Lung (tissue), 12 donors: Measurements from ENCODE around the gene SULT4A1. TPM values are rescaled to one million over a fixed set of nuclear protein-coding genes. Genes with fewer than 3 reads are reported as not detected.
"Not testable (repeated sequence)": the region's sequence is repeated elsewhere in the genome, so short reads cannot be mapped to it uniquely, and the experiment has no call there.

Source experiments
- ATAC-seq: fragments of 200-7000 bp; cut with Tn5 transposase; one replicate; pipeline ENCODE4 v1.9.1; 2020; ENCODE audit warnings: moderate number of reproducible peaks; ENCODE audit not compliant: insufficient read depth, low FRiP score
- DNase-seq, 3 donors: peaks; one replicate each; pipeline ENCODE4 v3.0.0-alpha.2; 2013 to 2017
- H3K27ac ChIP-seq, 2 donors: one replicate each; pipeline ENCODE4 v1.5.1; 2013; ENCODE audit warnings: mild to moderate bottlenecking in 2 of 2, moderate library complexity in 2 of 2, control low read depth in 1 of 2, inconsistent platforms in 1 of 2, low read depth in 1 of 2, low read length in 1 of 2
- H3K27me3 ChIP-seq, 3 donors: one replicate each; pipeline ENCODE4 v1.5.1; 2013; ENCODE audit warnings: low read length in 2 of 3; ENCODE audit not compliant: control insufficient read depth in 3 of 3, insufficient read depth in 3 of 3
- H3K36me3 ChIP-seq, 4 donors: one replicate each; pipeline ENCODE4 v1.5.1; 2013; ENCODE audit warnings: low read length in 4 of 4, mild to moderate bottlenecking in 1 of 4, moderate library complexity in 1 of 4; ENCODE audit not compliant: control insufficient read depth in 4 of 4, insufficient read depth in 4 of 4
- H3K4me1 ChIP-seq, 5 donors: one replicate each; pipeline ENCODE4 v1.5.1; 2013; ENCODE audit warnings: low read length in 5 of 5, mild to moderate bottlenecking in 2 of 5, moderate library complexity in 1 of 5; ENCODE audit not compliant: control insufficient read depth in 5 of 5, insufficient read depth in 5 of 5
- H3K4me3 ChIP-seq: one replicate; pipeline ENCODE4 v1.5.1; 2013; ENCODE audit warnings: mild to moderate bottlenecking, control low read depth, moderate library complexity
- H3K9ac ChIP-seq, 2 donors: one replicate each; pipeline ENCODE4 v1.5.1; 2013; ENCODE audit warnings: low read length in 2 of 2, control low read depth in 1 of 2; ENCODE audit not compliant: insufficient read depth in 1 of 2
- H3K9me3 ChIP-seq, 4 donors: one replicate each; pipeline ENCODE4 v1.5.1; 2013; ENCODE audit warnings: low read length in 3 of 4, mild to moderate bottlenecking in 1 of 4, moderate library complexity in 1 of 4; ENCODE audit not compliant: control insufficient read depth in 4 of 4, insufficient read depth in 3 of 4
- WGBS, 2 donors: extraction: QIAGEN DNeasy Blood & Tissue Kit; methylation state at CpG; one replicate each; pipeline ENCODE4 v1.1.7; 2013; 5-methylcytosine and 5-hydroxymethylcytosine counted together
- polyA plus RNA-seq, 2 donors: library from polyadenylated mRNA; stranded (reverse); fragments of 200-250 nt; gene quantifications; one replicate each; pipeline ENCODE4 v1.2.1, GENCODE V29; 2013
- total RNA-seq, 2 donors: library from RNA; depleted of rRNA in 1 of 2; stranded (reverse); fragments of >200 nt in 1 of 2; gene quantifications; one replicate each; pipeline ENCODE4 v1.2.1, GENCODE V29; 2014 to 2021
- TF ChIP-seq, protein P1 (sequence below): IDR thresholded peaks from 2 replicates; pipeline ENCODE4 v1.5.1; 2012; ENCODE audit warnings: mild to moderate bottlenecking; ENCODE audit errors: control extremely low read depth, extremely low read depth
- donor health status: control.
- donor health status: control.
- donor health status: Bipolar disorder and iron deficiency.
- donor health status: healthy.
- donor health status: DM: yes; HTN: yes; CAD: no.

The SULT4A1 gene
- total and polyA plus RNA-seq, 4 donors, result 0.06 to 0.31 (median 0.26) TPM; not detected in 1

DNA sequence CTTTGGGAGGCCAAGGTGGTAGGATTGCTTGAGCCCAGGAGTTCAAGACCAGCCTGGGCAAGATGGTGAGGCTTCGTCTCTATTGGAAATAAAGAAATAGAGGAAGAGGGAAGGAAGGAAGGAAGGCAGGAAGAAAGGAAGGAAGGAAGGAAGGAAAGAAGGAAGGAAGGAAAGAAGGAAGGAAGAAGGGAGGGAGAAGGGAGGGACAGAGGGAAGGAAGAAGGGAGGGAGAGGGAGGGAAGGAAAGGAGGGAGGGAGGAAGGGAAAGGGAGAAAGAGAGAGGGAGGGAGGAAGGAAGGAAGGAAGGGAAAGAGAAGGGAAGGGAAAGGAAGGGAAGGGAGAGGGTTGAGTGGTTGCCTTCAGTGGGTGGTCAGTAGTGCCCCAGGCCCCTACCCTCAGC, 47.4 kb upstream of the SULT4A1 start:
- Histone ChIP-seq H3K36me3 (no peaks in the 10 kb centered on the region), H3K4me3 (no peak overlapping the region), H3K27ac (no peak overlapping the region), H3K9me3 (peaks cover 0 to 3% (median 0%) of the 10 kb centered on the region in 4 donors), H3K9ac (no peak overlapping the region), H3K4me1 (no peaks in the 10 kb centered on the region), H3K27me3 (peaks cover 0 to 7% (median 0%) of the 10 kb centered on the region in 3 donors)
- no peak for DNase-seq
- TF ChIP-seq, protein P1, sequence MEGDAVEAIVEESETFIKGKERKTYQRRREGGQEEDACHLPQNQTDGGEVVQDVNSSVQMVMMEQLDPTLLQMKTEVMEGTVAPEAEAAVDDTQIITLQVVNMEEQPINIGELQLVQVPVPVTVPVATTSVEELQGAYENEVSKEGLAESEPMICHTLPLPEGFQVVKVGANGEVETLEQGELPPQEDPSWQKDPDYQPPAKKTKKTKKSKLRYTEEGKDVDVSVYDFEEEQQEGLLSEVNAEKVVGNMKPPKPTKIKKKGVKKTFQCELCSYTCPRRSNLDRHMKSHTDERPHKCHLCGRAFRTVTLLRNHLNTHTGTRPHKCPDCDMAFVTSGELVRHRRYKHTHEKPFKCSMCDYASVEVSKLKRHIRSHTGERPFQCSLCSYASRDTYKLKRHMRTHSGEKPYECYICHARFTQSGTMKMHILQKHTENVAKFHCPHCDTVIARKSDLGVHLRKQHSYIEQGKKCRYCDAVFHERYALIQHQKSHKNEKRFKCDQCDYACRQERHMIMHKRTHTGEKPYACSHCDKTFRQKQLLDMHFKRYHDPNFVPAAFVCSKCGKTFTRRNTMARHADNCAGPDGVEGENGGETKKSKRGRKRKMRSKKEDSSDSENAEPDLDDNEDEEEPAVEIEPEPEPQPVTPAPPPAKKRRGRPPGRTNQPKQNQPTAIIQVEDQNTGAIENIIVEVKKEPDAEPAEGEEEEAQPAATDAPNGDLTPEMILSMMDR, result no peak
- ATAC-seq, result no peak
- WGBS, 2 donors, result 77% methylated on average over 1 of the region's 1 CpG

DNA sequence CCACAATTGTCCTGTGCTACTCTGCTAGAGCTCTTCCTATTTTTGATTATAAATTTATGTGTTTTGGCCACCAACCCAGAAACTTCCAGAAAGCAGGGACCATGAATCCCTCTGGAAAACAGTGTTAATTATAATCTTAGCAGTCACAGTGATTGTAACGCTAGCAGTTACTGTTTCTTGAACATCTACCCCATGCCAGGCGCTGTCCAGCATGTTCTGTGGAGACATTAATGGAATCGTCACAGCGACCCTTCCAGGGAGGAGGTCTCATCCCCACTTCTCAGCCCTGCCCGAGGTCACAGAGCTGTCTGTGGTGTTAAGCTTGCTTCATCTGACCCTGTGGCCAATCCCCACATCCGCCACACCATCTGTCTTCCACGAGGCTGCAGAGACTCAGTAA, 43.4 kb upstream of the SULT4A1 start:
- DNase-seq (no peak), ATAC-seq (no peak)
- Histone ChIP-seq H3K4me1 (no peaks in the 10 kb centered on the region), H3K9ac (no peak overlapping the region), H3K9me3 (peaks cover 0 to 2% (median 0%) of the 10 kb centered on the region in 4 donors), H3K4me3 (no peak overlapping the region), H3K36me3 (no peaks in the 10 kb centered on the region), H3K27me3 (peaks cover 0 to 5% (median 5%) of the 10 kb centered on the region in 3 donors), H3K27ac (no peak overlapping the region)
- TF ChIP-seq, protein P1, result no peak
- WGBS, 2 donors, result 48 to 54% methylated on average over 7 of the region's 7 CpGs

DNA sequence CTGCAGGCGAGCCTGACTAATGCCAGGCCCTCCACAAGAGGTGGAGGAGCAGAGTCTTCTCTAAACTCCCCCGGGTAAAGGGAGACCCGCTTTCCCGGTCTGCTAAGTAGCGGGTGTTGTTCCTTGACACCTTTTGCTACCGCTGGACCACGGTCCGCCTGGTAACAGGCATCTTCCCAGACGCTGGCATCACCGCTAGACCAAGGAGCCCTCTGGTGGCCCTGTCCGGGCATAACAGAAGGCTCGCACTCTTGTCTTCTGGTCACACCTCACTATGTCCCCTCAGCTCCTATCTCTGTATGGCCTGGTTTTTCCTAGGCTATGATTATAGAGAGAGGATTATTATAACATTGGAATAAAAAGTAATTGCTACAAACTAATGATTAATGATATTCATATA, 42.1 kb upstream of the SULT4A1 start:
- DNase-seq, H3K9me3 ChIP-seq, ATAC-seq, H3K27me3 ChIP-seq, H3K36me3 ChIP-seq, H3K4me1 ChIP-seq, H3K27ac ChIP-seq, H3K9ac ChIP-seq, H3K4me3 ChIP-seq: not testable (repeated sequence)
- WGBS, 2 donors, result 37 to 39% methylated on average over 12 of the region's 12 CpGs

DNA sequence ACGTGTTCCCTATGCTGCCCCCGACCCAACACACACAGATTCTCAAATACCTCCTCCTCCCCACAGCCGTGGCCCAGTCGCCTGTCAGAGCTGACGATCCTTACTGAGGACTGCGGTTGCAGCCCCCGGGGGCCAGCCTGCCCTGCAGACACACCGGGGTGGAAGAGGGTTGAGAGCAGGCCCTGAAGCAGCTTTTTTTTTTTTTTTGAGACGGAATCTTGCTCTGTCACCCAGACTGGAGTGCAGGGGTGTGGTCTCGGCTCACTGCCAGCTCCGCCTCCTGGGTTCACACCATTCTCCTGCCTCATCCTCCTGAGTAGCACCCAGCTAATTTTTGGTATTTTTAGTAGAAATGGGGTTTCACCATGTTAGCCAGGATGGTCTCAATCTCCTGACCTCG, 40.7 kb upstream of the SULT4A1 start:
- not testable (repeated sequence) for H3K4me3 ChIP-seq, H3K27ac ChIP-seq, H3K4me1 ChIP-seq, H3K9ac ChIP-seq, H3K36me3 ChIP-seq, H3K9me3 ChIP-seq, H3K27me3 ChIP-seq, ATAC-seq, DNase-seq
- 66 to 73% methylated on average over 12 of the region's 12 CpGs for WGBS, 2 donors
